Endodermal cell (in vitro differentiated cells): Measurements from ENCODE around the gene GPR39. TPM values are rescaled to one million over a fixed set of nuclear protein-coding genes. Genes with fewer than 3 reads are reported as not detected.

ENCODE experiments used
- DNase-seq: peaks from one replicate; pipeline ENCODE4 v3.0.0-alpha.2; 2017
- H3K27ac ChIP-seq: 2 replicates; pipeline ENCODE4 v1.5.1; 2013; ENCODE audit warnings: mild to moderate bottlenecking, low read depth, low read length, moderate library complexity
- H3K27me3 ChIP-seq: 2 replicates; pipeline ENCODE4 v1.6.1; 2013; ENCODE audit warnings: mild to moderate bottlenecking, low read length, moderate library complexity; ENCODE audit not compliant: insufficient read depth, control insufficient read depth, poor library complexity, severe bottlenecking
- H3K36me3 ChIP-seq: 2 replicates; pipeline ENCODE4 v1.7.0; 2013; ENCODE audit warnings: mild to moderate bottlenecking, low read length, moderate library complexity; ENCODE audit not compliant: control insufficient read depth, insufficient read depth
- H3K4me1 ChIP-seq: one replicate; pipeline ENCODE4 v1.7.0; 2013; ENCODE audit warnings: low read length; ENCODE audit not compliant: control insufficient read depth, insufficient read depth
- H3K4me3 ChIP-seq: 2 replicates; pipeline ENCODE4 v1.5.1; 2013; ENCODE audit warnings: mild to moderate bottlenecking, low read length, moderate library complexity
- H3K9ac ChIP-seq: 2 replicates; pipeline ENCODE4 v1.6.1; 2013; ENCODE audit warnings: mild to moderate bottlenecking, low read length, moderate library complexity; ENCODE audit not compliant: poor library complexity, severe bottlenecking; ENCODE audit errors: extremely low read depth
- H3K9me3 ChIP-seq: 2 replicates; pipeline ENCODE4 v1.6.1; 2013; ENCODE audit warnings: mild to moderate bottlenecking, low read length, moderate library complexity; ENCODE audit not compliant: control insufficient read depth
- H3K27ac Mint-ChIP-seq: 2 replicates; pipeline ENCODE4 v1.8.0; 2020; ENCODE audit warnings: mixed read lengths
- H3K27me3 Mint-ChIP-seq: 2 replicates; pipeline ENCODE4 v1.8.0; 2021; ENCODE audit warnings: mild to moderate bottlenecking, mixed read lengths; ENCODE audit not compliant: insufficient read depth
- H3K36me3 Mint-ChIP-seq: 2 replicates; pipeline ENCODE4 v1.8.0; 2020; ENCODE audit warnings: low read depth, mixed read lengths
- H3K4me1 Mint-ChIP-seq: 2 replicates; pipeline ENCODE4 v1.8.0; 2020; ENCODE audit warnings: mixed read lengths
- H3K4me3 Mint-ChIP-seq: 2 replicates; pipeline ENCODE4 v1.8.0; 2020; ENCODE audit warnings: mild to moderate bottlenecking, moderate library complexity, mixed read lengths
- H3K9me3 Mint-ChIP-seq: 2 replicates; pipeline ENCODE4 v1.8.0; 2020; ENCODE audit warnings: mild to moderate bottlenecking, mixed read lengths
- WGBS, 2 experiments: methylation state at CpG; one replicate each; pipeline versions ENCODE4 v1.1.5 to v1.1.7; 2013; ENCODE audit warnings: missing lambda C conversion rate in 2 of 2, mixed read lengths in 1 of 2; ENCODE audit not compliant: insufficient coverage in 1 of 2, insufficient read length in 1 of 2; 5-methylcytosine and 5-hydroxymethylcytosine counted together
- total RNA-seq, 2 donors: library from RNA; stranded (reverse); fragmentation: NEBNext Ultra II Directional in 1 of 2; extraction: Animal tissue kit (Norgen Biotek cat#: 25700) in 1 of 2; gene quantifications; 2 replicates in 1 of 2; 3 replicates in 1 of 2; pipeline ENCODE4 v1.2.1, GENCODE V29; 2021
- TF ChIP-seq, protein P1 (sequence below): fragments of 200-600 bp; sonication (generic); conservative IDR thresholded peaks from 2 replicates; pipeline ENCODE4 v1.5.0; 2021; ENCODE audit warnings: antibody characterized with exemption, mild to moderate bottlenecking

The GPR39 gene
- total RNA-seq, 2 donors from 2014 or later = 9.4 to 14.6 TPM

DNA sequence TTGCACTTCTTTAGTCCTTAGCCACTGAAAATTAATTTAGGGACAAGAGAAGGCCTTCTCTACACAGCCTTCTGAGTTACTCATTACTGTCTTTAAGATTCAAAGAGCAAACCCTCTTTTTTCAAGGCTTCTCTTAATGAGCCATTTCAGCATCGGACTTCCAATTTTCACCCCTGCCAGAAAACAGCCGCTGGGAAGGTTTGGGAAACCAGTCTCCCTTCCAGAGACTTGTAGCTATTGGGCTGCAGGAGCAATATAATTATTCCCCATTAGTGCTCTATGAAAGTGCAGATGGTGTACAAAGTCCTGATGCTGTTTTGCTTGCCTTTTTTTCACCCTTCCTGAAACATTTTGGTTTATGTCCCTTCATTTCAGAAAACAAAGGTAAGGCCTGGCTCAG, 79.3 kb downstream of the GPR39 start:
- no peak overlapping the region for H3K4me3 ChIP-seq
- no peak for DNase-seq
- 93 to 100% methylated on average over 2 of the region's 2 CpGs for WGBS, 2 experiments
- H3K27ac ChIP-seq = no peak overlapping the region
- TF ChIP-seq, protein P1, sequence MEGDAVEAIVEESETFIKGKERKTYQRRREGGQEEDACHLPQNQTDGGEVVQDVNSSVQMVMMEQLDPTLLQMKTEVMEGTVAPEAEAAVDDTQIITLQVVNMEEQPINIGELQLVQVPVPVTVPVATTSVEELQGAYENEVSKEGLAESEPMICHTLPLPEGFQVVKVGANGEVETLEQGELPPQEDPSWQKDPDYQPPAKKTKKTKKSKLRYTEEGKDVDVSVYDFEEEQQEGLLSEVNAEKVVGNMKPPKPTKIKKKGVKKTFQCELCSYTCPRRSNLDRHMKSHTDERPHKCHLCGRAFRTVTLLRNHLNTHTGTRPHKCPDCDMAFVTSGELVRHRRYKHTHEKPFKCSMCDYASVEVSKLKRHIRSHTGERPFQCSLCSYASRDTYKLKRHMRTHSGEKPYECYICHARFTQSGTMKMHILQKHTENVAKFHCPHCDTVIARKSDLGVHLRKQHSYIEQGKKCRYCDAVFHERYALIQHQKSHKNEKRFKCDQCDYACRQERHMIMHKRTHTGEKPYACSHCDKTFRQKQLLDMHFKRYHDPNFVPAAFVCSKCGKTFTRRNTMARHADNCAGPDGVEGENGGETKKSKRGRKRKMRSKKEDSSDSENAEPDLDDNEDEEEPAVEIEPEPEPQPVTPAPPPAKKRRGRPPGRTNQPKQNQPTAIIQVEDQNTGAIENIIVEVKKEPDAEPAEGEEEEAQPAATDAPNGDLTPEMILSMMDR = no peak
- H3K27ac Mint-ChIP-seq = no peak overlapping the region
- H3K4me1 ChIP-seq = no peaks in the 10 kb centered on the region
- H3K27me3 ChIP-seq = no peaks in the 10 kb centered on the region
- H3K4me3 Mint-ChIP-seq = no peak overlapping the region
- no peaks in the 10 kb centered on the region for H3K36me3 ChIP-seq
- H3K36me3 Mint-ChIP-seq = no peaks in the 10 kb centered on the region
- H3K9ac ChIP-seq = no peak overlapping the region
- no peaks in the 10 kb centered on the region for H3K27me3 Mint-ChIP-seq
- H3K9me3 Mint-ChIP-seq = no peaks in the 10 kb centered on the region
- H3K4me1 Mint-ChIP-seq = no peaks in the 10 kb centered on the region
- no peaks in the 10 kb centered on the region for H3K9me3 ChIP-seq

DNA sequence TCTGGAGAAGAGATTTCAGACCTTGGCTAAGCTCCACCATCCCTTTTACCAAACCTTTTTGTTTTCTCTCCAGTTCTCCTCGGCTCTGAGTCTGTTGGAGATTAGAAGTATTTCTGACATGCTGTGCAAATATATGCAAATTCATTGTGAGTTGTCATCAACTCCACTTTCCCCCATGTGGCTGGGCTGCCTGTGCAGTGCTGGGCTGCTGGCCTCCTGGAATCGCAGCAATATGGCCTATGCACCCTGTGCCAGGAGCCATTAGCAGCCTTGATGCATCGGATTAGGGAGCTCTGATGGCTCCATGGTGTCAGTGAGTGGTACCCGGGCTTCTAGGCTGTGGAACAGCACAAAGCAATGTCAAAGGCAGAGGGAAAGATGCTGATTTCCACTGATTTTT, 80.0 kb downstream of the GPR39 start:
- no peaks in the 10 kb centered on the region for H3K27me3 Mint-ChIP-seq
- DNase-seq = no peak
- H3K27ac Mint-ChIP-seq = no peak overlapping the region
- no peak overlapping the region for H3K4me3 ChIP-seq
- no peaks in the 10 kb centered on the region for H3K4me1 Mint-ChIP-seq
- no peak overlapping the region for H3K4me3 Mint-ChIP-seq
- WGBS, 2 experiments = 93 to 96% methylated on average over 3 of the region's 4 CpGs
- no peaks in the 10 kb centered on the region for H3K27me3 ChIP-seq
- TF ChIP-seq, protein P1 = no peak
- H3K4me1 ChIP-seq = no peaks in the 10 kb centered on the region
- H3K36me3 Mint-ChIP-seq = no peaks in the 10 kb centered on the region
- H3K9ac ChIP-seq = no peak overlapping the region
- no peaks in the 10 kb centered on the region for H3K36me3 ChIP-seq
- H3K9me3 Mint-ChIP-seq = no peaks in the 10 kb centered on the region
- no peak overlapping the region for H3K27ac ChIP-seq
- H3K9me3 ChIP-seq = no peaks in the 10 kb centered on the region

DNA sequence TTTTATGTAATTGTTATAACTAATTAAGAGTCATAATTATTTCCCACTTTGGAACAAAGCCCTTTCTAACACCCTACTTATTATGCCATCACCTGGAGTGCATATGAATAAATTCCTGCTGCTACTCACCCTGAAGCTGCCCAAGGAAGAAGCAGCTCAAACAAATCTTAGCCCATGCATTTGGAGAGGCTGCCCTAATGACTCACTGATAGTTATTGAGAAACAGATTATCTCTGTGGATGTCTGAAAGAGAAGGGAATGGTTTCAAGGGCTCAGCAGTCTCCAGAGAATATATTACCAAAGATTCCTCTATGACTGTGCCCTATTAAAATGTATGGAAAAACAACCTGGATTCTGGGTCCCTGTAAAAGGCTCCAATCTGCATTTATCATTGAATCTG, 81.0 kb downstream of the GPR39 start:
- Mint-ChIP-seq H3K4me1 (no peaks in the 10 kb centered on the region), H3K27me3 (no peaks in the 10 kb centered on the region), H3K9me3 (peaks cover 6% of the 10 kb centered on the region), H3K27ac (no peak overlapping the region), H3K4me3 (no peak overlapping the region), H3K36me3 (no peaks in the 10 kb centered on the region)
- Histone ChIP-seq H3K4me3 (no peak overlapping the region), H3K4me1 (no peaks in the 10 kb centered on the region), H3K36me3 (no peaks in the 10 kb centered on the region), H3K27me3 (no peaks in the 10 kb centered on the region), H3K9ac (no peak overlapping the region), H3K9me3 (peaks cover 4% of the 10 kb centered on the region), H3K27ac (no peak overlapping the region)
- no peak for DNase-seq
- TF ChIP-seq, protein P1 = no peak
